Uterus (tissue), 4 donors: ENCODE measurements around the gene EGR1. TPM values are rescaled to one million over a fixed set of nuclear protein-coding genes. Genes with fewer than 3 reads are reported as not detected.
"Not testable (repeated sequence)": the region's sequence is repeated elsewhere in the genome, so short reads cannot be mapped to it uniquely, and the experiment has no call there.

Source experiments
- DNase-seq, 2 donors: peaks; one replicate each; pipeline ENCODE4 v3.0.0-alpha.2; 2019 to 2020
- H3K27ac ChIP-seq, 2 donors: fragments of 200-600 bp; sonication (generic); 1 replicate in 1 of 2; 2 replicates in 1 of 2; pipeline ENCODE4 v1.5.1; 2016 to 2018
- H3K27me3 ChIP-seq, 2 donors: fragments of 200-600 bp; sonication (generic); one replicate each; pipeline ENCODE4 v1.5.1; 2018 to 2019; ENCODE audit warnings: control low read depth in 1 of 2
- H3K36me3 ChIP-seq, 2 donors: fragments of 200-600 bp; sonication (generic); one replicate each; pipeline ENCODE4 v1.5.1; 2019; ENCODE audit warnings: control low read depth in 1 of 2
- H3K4me1 ChIP-seq, 2 donors: fragments of 200-600 bp; sonication (generic); one replicate each; pipeline ENCODE4 v1.5.1; 2018 to 2019; ENCODE audit warnings: control low read depth in 1 of 2
- H3K4me3 ChIP-seq, 2 donors: fragments of 200-600 bp; sonication (generic); 1 replicate in 1 of 2; 2 replicates in 1 of 2; pipeline ENCODE4 v1.5.1; 2018 to 2019; ENCODE audit warnings: mild to moderate bottlenecking in 1 of 2
- H3K9me3 ChIP-seq, 2 donors: fragments of 200-600 bp; sonication (generic); one replicate each; pipeline ENCODE4 v1.5.1; 2019; ENCODE audit warnings: control low read depth in 1 of 2
- CTCF ChIP-seq, 4 experiments: fragments of 200-600 bp in 2 of 4; fragments of 450-650 bp in 2 of 4; sonication (generic) in 2 of 4; IDR thresholded peaks; one replicate each; pipeline ENCODE4 v1.5.1; 2016 to 2019; ENCODE audit warnings: antibody characterized with exemption in 4 of 4, mild to moderate bottlenecking in 2 of 4, moderate library complexity in 1 of 4
- POLR2A ChIP-seq, 2 donors: fragments of 450-650 bp; IDR thresholded peaks; one replicate each; pipeline ENCODE4 v1.6.1; 2016; ENCODE audit warnings: antibody characterized with exemption in 2 of 2, mild to moderate bottlenecking in 1 of 2, moderate library complexity in 1 of 2
- intact Hi-C: fragments of 100-400 bp; cut with DNase I; formaldehyde crosslinking; loops from one replicate; pipeline ENCODE4 v1.15.1; 2023; ENCODE audit warnings: low total_unique reads
- total RNA-seq, 4 donors: library from RNA; depleted of rRNA in 3 of 4; stranded (reverse); fragments of >200 nt in 3 of 4; gene quantifications; one replicate each; pipeline versions ENCODE4 v1.1.0 to v1.2.4, GENCODE V29; 2014 to 2023
- donor health status: DM: yes; HTN: yes; CAD: no.

Gene EGR1
- total RNA-seq, 4 donors from 2014 or later = 2.6 to 123 (median 35.2) TPM

- Histone ChIP-seq H3K4me3 (no peak overlapping the region), H3K36me3 (no peaks in the 10 kb centered on the region), H3K9me3 (no peaks in the 10 kb centered on the region), H3K27ac (no peak overlapping the region), H3K27me3 (no peaks in the 10 kb centered on the region), H3K4me1 (peaks cover 0 to 8% of the 10 kb centered on the region in 2 donors)
- TF ChIP-seq POLR2A (IDR thresholded peaks at IDR 0.05) (no peak), CTCF (IDR thresholded peaks at IDR 0.05) (no peak)
- no peak for DNase-seq
- intact Hi-C loops = no loop called here
Measured at GRCh38 chr5:138470322-138471051, 5.2 kb downstream of the EGR1 start.

DNA sequence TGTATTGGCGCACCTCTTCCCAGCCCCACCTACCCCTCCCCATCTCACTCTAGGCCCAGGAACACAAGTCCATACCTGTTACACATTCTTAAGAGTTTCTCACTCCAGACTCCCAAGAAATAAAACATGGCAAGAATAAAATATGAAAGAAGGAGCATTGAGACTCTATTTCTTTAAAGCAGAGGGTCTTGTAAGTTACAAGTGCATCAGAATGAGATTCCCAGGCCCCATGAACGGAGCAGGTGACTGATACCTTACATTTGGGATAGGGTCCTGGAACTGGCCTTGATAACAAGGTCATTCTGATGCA, 5.7 kb downstream of the EGR1 start:
- TF ChIP-seq POLR2A (IDR thresholded peaks at IDR 0.05) (no peak), CTCF (IDR thresholded peaks at IDR 0.05) (no peak)
- Histone ChIP-seq H3K4me3 (no peak overlapping the region), H3K27ac (no peak overlapping the region), H3K4me1 (peaks cover 0 to 8% of the 10 kb centered on the region in 2 donors), H3K27me3 (no peaks in the 10 kb centered on the region), H3K36me3 (no peaks in the 10 kb centered on the region), H3K9me3 (no peaks in the 10 kb centered on the region)
- intact Hi-C loops = no loop called here
- DNase-seq = no peak

DNA sequence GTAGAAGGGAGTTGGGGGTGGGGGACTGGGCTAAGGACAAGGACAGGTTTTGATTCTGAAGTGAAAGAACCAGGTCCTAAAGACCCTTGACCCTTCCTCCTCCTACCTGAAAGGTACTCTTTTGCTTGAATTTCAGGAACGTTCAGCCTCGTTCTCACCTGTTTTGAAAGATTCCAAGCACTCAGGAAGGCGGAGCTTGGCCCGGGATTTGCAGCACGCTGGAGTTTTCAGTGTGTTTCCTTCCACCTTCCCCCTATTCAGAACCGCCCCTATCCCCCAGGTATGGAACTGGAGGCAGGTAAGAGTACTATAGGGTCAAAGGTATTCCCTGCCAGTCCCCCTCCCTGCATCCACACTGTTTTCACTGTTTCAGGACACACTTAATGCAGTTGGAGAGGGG, 7.1 kb downstream of the EGR1 start:
- Histone ChIP-seq H3K4me3 (no peak overlapping the region), H3K27ac (no peak overlapping the region), H3K9me3 (no peaks in the 10 kb centered on the region), H3K4me1 (peaks cover 0 to 2% of the 10 kb centered on the region in 2 donors), H3K27me3 (no peaks in the 10 kb centered on the region), H3K36me3 (no peaks in the 10 kb centered on the region)
- no peak for TF ChIP-seq POLR2A (IDR thresholded peaks at IDR 0.05)
- intact Hi-C loops = no loop called here
- no peak for DNase-seq

- H3K36me3 ChIP-seq, H3K27ac ChIP-seq, H3K27me3 ChIP-seq, intact Hi-C loops, H3K4me3 ChIP-seq, H3K4me1 ChIP-seq, DNase-seq, H3K9me3 ChIP-seq: not testable (repeated sequence)
Measured at GRCh38 chr5:138473151-138473550, 7.9 kb downstream of the EGR1 start.

DNA sequence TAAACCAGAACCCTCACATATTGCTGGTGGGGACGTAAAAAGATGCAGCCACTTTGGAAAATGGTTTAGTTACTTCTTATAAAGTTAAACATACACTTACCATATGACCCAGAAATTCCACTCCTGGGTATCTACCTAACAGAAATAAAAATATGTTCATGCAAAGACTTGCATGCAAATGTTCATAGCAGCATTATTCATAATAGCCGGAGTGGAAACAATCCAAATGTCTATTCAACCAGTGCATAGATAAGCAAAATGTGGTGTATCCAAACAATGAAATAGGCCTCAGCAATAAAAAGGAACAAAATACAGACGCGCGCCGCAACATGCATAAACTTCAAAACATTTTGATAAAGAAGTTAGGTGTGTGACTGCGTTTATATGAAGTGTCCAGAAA, 11.6 kb downstream of the EGR1 start:
- H3K4me1 ChIP-seq = no peaks in the 10 kb centered on the region
- H3K4me3 ChIP-seq = no peak overlapping the region
- no peak for DNase-seq
- no peaks in the 10 kb centered on the region for H3K9me3 ChIP-seq
- TF ChIP-seq CTCF (IDR thresholded peaks at IDR 0.05) = no peak
- no peak for TF ChIP-seq POLR2A (IDR thresholded peaks at IDR 0.05)
- H3K36me3 ChIP-seq = no peaks in the 10 kb centered on the region
- H3K27me3 ChIP-seq = no peaks in the 10 kb centered on the region
- no peak overlapping the region for H3K27ac ChIP-seq
- intact Hi-C loops = no loop called here

DNA sequence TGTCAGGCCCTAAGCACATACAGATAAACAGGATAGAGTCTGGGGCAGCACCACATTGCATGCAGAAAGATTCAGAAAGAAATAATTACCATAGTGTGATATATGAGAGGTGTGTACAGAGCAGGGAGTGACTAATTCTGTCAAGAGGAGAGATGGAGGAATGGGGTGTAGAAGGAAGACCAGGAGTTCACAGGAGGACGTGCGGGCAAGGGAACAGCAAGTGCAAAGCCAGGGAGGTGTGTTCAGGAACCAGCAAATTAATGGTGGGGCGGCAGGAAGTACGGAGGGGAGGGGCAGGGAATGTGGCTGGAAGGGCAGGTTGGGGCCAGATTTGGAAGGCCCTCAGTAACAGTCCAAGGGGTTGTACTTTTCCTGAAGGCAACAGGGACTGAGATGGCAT, 17.4 kb downstream of the EGR1 start:
- TF ChIP-seq CTCF (IDR thresholded peaks at IDR 0.05) (no peak), POLR2A (IDR thresholded peaks at IDR 0.05) (no peak)
- Histone ChIP-seq H3K36me3 (no peaks in the 10 kb centered on the region), H3K27ac (no peak overlapping the region), H3K4me3 (no peak overlapping the region), H3K9me3 (no peaks in the 10 kb centered on the region), H3K4me1 (no peaks in the 10 kb centered on the region), H3K27me3 (no peaks in the 10 kb centered on the region)
- DNase-seq = no peak
- intact Hi-C loops = no loop called here
